Astrocyte of the cerebellum (primary cell): ENCODE measurements around the gene ZBTB8B.
"Not testable (repeated sequence)": the region's sequence is repeated elsewhere in the genome, so short reads cannot be mapped to it uniquely, and the experiment has no call there.

Source experiments
- DNase-seq: peaks from one replicate; pipeline ENCODE4 v3.0.0-alpha.2; 2011; ENCODE audit warnings: low read depth
- H3K4me3 ChIP-seq: 2 replicates; pipeline ENCODE4 v1.5.1; 2011; ENCODE audit warnings: mild to moderate bottlenecking, low read depth, low read length, moderate library complexity
- in situ Hi-C: cut with HindIII; loops from 2 replicates; pipeline ENCODE4 v1.10.0; 2017; ENCODE audit warnings: low sequenced_read_pairs
- TF ChIP-seq, protein P1 (sequence below): IDR thresholded peaks from 2 replicates; pipeline ENCODE4 v1.5.1; 2012; ENCODE audit warnings: low read length, low read depth, moderate library complexity, mild to moderate bottlenecking; ENCODE audit errors: missing control alignments

Gene ZBTB8B

GRCh38 chr1:32464716-32465577, at the start of gene ZBTB8B:
ZBTB8B (plus strand) TSS chr1:32465072; CDS start chr1:32470625, 5,553 bp downstream.
- H3K4me3 ChIP-seq: peak within 1 kb of the TSS; percentile 64
- TF ChIP-seq, protein P1, sequence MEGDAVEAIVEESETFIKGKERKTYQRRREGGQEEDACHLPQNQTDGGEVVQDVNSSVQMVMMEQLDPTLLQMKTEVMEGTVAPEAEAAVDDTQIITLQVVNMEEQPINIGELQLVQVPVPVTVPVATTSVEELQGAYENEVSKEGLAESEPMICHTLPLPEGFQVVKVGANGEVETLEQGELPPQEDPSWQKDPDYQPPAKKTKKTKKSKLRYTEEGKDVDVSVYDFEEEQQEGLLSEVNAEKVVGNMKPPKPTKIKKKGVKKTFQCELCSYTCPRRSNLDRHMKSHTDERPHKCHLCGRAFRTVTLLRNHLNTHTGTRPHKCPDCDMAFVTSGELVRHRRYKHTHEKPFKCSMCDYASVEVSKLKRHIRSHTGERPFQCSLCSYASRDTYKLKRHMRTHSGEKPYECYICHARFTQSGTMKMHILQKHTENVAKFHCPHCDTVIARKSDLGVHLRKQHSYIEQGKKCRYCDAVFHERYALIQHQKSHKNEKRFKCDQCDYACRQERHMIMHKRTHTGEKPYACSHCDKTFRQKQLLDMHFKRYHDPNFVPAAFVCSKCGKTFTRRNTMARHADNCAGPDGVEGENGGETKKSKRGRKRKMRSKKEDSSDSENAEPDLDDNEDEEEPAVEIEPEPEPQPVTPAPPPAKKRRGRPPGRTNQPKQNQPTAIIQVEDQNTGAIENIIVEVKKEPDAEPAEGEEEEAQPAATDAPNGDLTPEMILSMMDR: no peak
- in situ Hi-C loops: no loop called here
- DNase-seq: peak; percentile 76

- in situ Hi-C loops: no loop called here
- H3K4me3 ChIP-seq: no peak overlapping the region
- DNase-seq: no peak
- TF ChIP-seq, protein P1: no peak
Observed at GRCh38 chr1:32421775-32422174, 43.1 kb upstream of the ZBTB8B start.

GRCh38 chr1:32426489-32427255, 38.2 kb upstream of the ZBTB8B start:
- DNase-seq: no peak
- TF ChIP-seq, protein P1: no peak
- H3K4me3 ChIP-seq: peak overlapping the region; percentile 37
- in situ Hi-C loops: no loop called here

DNA sequence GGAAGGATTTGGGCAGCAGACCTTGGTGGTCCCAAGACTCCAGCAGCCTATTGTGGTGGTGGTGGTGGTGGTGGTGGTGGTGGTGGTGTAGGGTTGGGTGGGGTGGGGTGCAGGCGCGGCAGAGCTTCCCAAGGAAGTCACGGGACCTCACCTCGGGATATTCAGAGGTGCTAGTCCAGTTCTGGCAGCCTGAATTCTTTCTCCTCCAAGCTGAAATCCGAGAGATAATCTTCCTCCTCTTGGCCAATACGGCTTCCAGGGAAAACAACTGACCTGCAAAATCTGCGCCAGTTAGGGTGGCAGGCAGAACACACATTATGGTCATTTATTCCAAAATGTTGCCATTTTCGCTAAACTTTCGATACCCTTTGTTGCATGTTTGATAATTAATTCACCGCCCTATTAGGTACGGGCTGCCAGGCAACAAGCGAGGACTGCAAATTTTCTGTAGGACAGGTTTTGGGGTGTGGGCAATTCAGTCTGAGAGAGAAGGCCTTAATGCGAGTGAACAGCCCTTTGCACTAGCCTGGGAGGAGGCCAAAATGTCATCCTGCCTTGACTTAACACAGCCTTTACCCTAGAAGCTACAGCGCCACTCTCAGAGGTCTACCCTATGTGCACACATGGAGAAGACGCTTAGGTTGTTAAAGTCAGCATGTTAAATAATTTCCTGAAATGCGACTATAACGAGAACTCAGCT, 37.5 kb upstream of the ZBTB8B start:
- in situ Hi-C loops: no loop called here
- peak overlapping the region; percentile 37 for H3K4me3 ChIP-seq
- DNase-seq: no peak
- TF ChIP-seq, protein P1: no peak

DNA sequence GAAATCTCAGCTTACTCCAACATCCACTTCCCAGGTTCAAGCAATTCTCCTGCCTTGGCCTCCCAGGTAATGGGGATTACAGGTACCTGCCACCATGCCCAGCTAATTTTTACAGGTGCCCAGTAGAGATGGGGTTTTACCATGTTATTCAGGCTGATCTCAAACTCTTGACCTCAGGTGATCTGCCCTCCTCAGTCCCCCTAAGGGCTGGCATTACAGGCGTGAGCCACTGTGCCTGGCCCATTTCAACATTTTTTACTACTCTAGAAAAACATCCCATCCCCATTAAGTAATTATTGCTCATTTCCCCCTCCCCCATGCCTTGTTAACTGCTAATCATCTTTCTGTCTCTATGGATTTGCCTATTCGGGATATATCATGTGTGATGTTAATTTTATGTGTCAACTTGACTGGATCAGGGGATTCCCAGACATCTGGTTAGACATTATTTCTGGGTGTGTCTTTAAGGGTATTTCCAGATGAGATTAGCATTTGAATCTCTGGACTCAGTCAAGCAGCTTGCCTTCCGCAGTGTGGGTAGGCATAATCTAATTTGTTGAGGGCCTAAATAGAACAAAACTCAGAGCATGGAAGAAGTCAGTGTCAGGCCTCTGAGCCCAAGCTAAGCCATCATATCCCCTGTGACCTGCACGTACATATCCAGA, 33.0 kb upstream of the ZBTB8B start:
- no peak overlapping the region for H3K4me3 ChIP-seq
- in situ Hi-C loops: no loop called here
- DNase-seq: no peak
- TF ChIP-seq, protein P1: no peak

GRCh38 chr1:32438136-32438535, 26.7 kb upstream of the ZBTB8B start:
- DNase-seq: no peak
- H3K4me3 ChIP-seq: no peak overlapping the region
- TF ChIP-seq, protein P1: no peak
- in situ Hi-C loops: no loop called here

- DNase-seq, in situ Hi-C loops, H3K4me3 ChIP-seq: not testable (repeated sequence)
Observed at GRCh38 chr1:32438777-32439176, 26.1 kb upstream of the ZBTB8B start.

GRCh38 chr1:32441467-32441866, 23.4 kb upstream of the ZBTB8B start:
- in situ Hi-C loops, DNase-seq, H3K4me3 ChIP-seq: not testable (repeated sequence)
